Endothelial cell of umbilical vein (primary cell): ENCODE measurements around the gene OSBPL8.

ENCODE experiments used
- CTCF ChIP-seq, 2 donors: IDR thresholded peaks; 1 replicate in 1 of 2; 2 replicates in 1 of 2; pipeline ENCODE4 v1.5.1; 2011; ENCODE audit warnings: low read length in 2 of 2, mild to moderate bottlenecking in 2 of 2, moderate library complexity in 2 of 2, control low read depth in 1 of 2, inconsistent platforms in 1 of 2, low read depth in 1 of 2; ENCODE audit not compliant: insufficient read depth in 1 of 2; ENCODE audit errors: extremely low read depth in 1 of 2
- EZH2 ChIP-seq: IDR thresholded peaks from 2 replicates; pipeline ENCODE4 v1.6.1; 2012; ENCODE audit warnings: borderline replicate concordance, low read depth, mild to moderate bottlenecking, moderate library complexity, low read length, inconsistent platforms; ENCODE audit not compliant: severe bottlenecking
- FOS ChIP-seq: IDR thresholded peaks from 2 replicates; pipeline ENCODE4 v1.6.1; 2011; ENCODE audit warnings: mild to moderate bottlenecking, low read length, moderate library complexity, borderline replicate concordance; ENCODE audit not compliant: insufficient read depth
- GATA2 ChIP-seq: IDR thresholded peaks from 2 replicates; pipeline ENCODE4 v1.7.0; 2011; ENCODE audit warnings: low read depth, mild to moderate bottlenecking, moderate library complexity, mixed read lengths, low read length; ENCODE audit not compliant: insufficient read length, insufficient read depth
- JUN ChIP-seq: IDR thresholded peaks from 2 replicates; pipeline ENCODE4 v1.6.1; 2011; ENCODE audit warnings: borderline replicate concordance, low read depth; ENCODE audit not compliant: insufficient read length, insufficient read depth
- MAX ChIP-seq: IDR thresholded peaks from 2 replicates; pipeline ENCODE4 v1.6.1; 2011; ENCODE audit not compliant: insufficient read depth, insufficient read length
- MYC ChIP-seq: IDR thresholded peaks from one replicate; pipeline ENCODE4 v1.6.1; 2011; ENCODE audit warnings: mild to moderate bottlenecking, low read depth, low read length
- POLR2A ChIP-seq: IDR thresholded peaks from 2 replicates; pipeline ENCODE4 v1.6.1; 2012; ENCODE audit warnings: low read depth, mild to moderate bottlenecking, control low read depth, low read length
- POLR2AphosphoS5 ChIP-seq: IDR thresholded peaks from 2 replicates; pipeline ENCODE4 v1.6.1; 2012; ENCODE audit warnings: low read depth, mild to moderate bottlenecking, control low read depth, low read length, moderate library complexity; ENCODE audit not compliant: insufficient read depth

- TF ChIP-seq CTCF (IDR thresholded peaks at IDR 0.05; ENCODE audit: extremely low read depth in 1 of 2, insufficient read depth in 1 of 2, low read depth in 1 of 2, low read length in 2 of 2) (no peak), EZH2 (no peak), POLR2A (no peak), JUN (peak; percentile 14), GATA2 (no peak), FOS (no peak), MAX (no peak), POLR2AphosphoS5 (no peak), MYC (no peak)
Observed at GRCh38 chr12:76520348-76520747, 39.2 kb downstream of the OSBPL8 start.
